Measurements from ENCODE around the gene SNAI3. TPM values are rescaled to one million over a fixed set of nuclear protein-coding genes. Genes with fewer than 3 reads are reported as not detected.

The SNAI3 gene
- total and polyA plus RNA-seq, 2 of the 4 experiments (the other 2 are of a cell fraction), result 0.21 TPM; not detected in 1

- Histone ChIP-seq H3K4ac (ENCODE audit: low read depth, low read length) (no peak overlapping the region), H3K23ac (ENCODE audit: low read depth, low read length) (no peak overlapping the region), H3K18ac (ENCODE audit: low read depth, low read length) (no peak overlapping the region), H4K5ac (ENCODE audit: low read depth, low read length) (no peak overlapping the region), H3K4me1 (ENCODE audit: control insufficient read depth, insufficient read depth, low read length) (peaks cover 8% of the 10 kb centered on the region), H3K56ac (ENCODE audit: extremely low read depth, insufficient read depth, low read length) (no peak overlapping the region), H2BK20ac (ENCODE audit: low read depth, low read length) (no peak overlapping the region), H3K9ac (ENCODE audit: low read depth, low read length) (no peak overlapping the region), H3K9me1 (ENCODE audit: insufficient read depth, low read length) (peaks cover 2% of the 10 kb centered on the region; the same call in 1 of the 2 replicates), H3K36me3 (ENCODE audit: control insufficient read depth, insufficient read depth, low read length) (peaks cover 3% of the 10 kb centered on the region; the same call in 1 of the 2 replicates), H3K4me2 (ENCODE audit: low read depth, low read length) (no peak overlapping the region), H3K27me3 (ENCODE audit: control insufficient read depth, insufficient read depth, low read length) (peaks cover 27% of the 10 kb centered on the region), H2AK5ac (ENCODE audit: low read depth, low read length) (no peak overlapping the region), H2BK5ac (ENCODE audit: low read depth, low read length, poor library complexity, severe bottlenecking) (no peak overlapping the region), H2AK9ac (replicated peaks; ENCODE audit: low read depth, low read length, poor library complexity) (no peak overlapping the region), H3K27ac (ENCODE audit: insufficient read depth, low read length) (no peak overlapping the region), H2BK15ac (ENCODE audit: low read depth, low read length) (no peak overlapping the region), H3K14ac (replicated peaks; ENCODE audit: low read depth, low read length) (no peak overlapping the region), H3K9me3 (ENCODE audit: control insufficient read depth, insufficient read depth, low read length) (no peaks in the 10 kb centered on the region), H2AFZ (replicated peaks; ENCODE audit: low read length, poor library complexity) (peak overlapping the region; percentile 51), H4K91ac (ENCODE audit: insufficient read depth, low read depth, low read length) (no peak overlapping the region), H4K8ac (ENCODE audit: low read depth in 2 of 2, low read length in 2 of 2) (no peak overlapping the region), H3K79me1 (ENCODE audit: low read depth in 1 of 2, low read length in 2 of 2) (no peaks in the 10 kb centered on the region), H4K20me1 (ENCODE audit: insufficient read depth, low read length) (peaks cover 8% of the 10 kb centered on the region; the same call in 1 of the 2 replicates), H3K4me3 (ENCODE audit: insufficient read depth, low read depth, low read length) (no peak overlapping the region), H2BK120ac (ENCODE audit: low read depth, low read length) (no peak overlapping the region)
- ChIA-PET CTCF (no interaction called here), POLR2A (ENCODE audit: unreplicated experiment) (no interaction called here)
- DNase-seq (no peak), ATAC-seq (ENCODE audit: low read depth) (no peak)
- intact Hi-C loops (cut with micrococcal nuclease), result no loop called here
- dilution Hi-C loops (cut with HindIII; ENCODE audit: low sequenced_read_pairs, unreplicated experiment), result no loop called here
- no TSS peak for BruUV-seq (replicated peaks)
- in situ Hi-C loops (cut with MboI; ENCODE audit: low sequenced_read_pairs), result no loop called here
- 53% methylated on average over 34 of the region's 45 CpGs; no CpG with 5 or more reads in 1 of the 2 experiments for WGBS, 2 experiments (ENCODE audit: extremely low coverage in 2 of 2, insufficient read length in 1 of 2)
- no peak for TF ChIP-seq CEBPB (IDR thresholded peaks at IDR 0.05; ENCODE audit: low read depth, low read length)
- TF ChIP-seq POLR2A (IDR thresholded peaks at IDR 0.05; ENCODE audit: low read depth, low read length), result no peak
- TF ChIP-seq, protein P1, sequence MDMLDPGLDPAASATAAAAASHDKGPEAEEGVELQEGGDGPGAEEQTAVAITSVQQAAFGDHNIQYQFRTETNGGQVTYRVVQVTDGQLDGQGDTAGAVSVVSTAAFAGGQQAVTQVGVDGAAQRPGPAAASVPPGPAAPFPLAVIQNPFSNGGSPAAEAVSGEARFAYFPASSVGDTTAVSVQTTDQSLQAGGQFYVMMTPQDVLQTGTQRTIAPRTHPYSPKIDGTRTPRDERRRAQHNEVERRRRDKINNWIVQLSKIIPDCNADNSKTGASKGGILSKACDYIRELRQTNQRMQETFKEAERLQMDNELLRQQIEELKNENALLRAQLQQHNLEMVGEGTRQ (IDR thresholded peaks at IDR 0.05; ENCODE audit: low read depth, low read length), result no peak
- no peak for TF ChIP-seq FOS (IDR thresholded peaks at IDR 0.05; ENCODE audit: low read depth, low read length)
Observed at GRCh38 chr16:88639231-88640038, 46.9 kb downstream of the SNAI3 start.

Measured in IMR-90 (cell line).